Endothelial cell of umbilical vein (primary cell): ENCODE data around the gene CD300LG. TPM values are rescaled to one million over a fixed set of nuclear protein-coding genes. Genes with fewer than 3 reads are reported as not detected.

Source experiments
- BruUV-seq: library from RNA; stranded (reverse); fragments of 400-500 nt; replicated peaks from 2 replicates; lab custom pipeline; 2021; lab: Mats Ljungman, UMichigan
- CTCF ChIA-PET: fragments of 300-600, 350-600 bp; sonication (Branson Sonifier 250); formaldehyde crosslinking; loops from one replicate; lab custom pipeline; 2021; ENCODE audit warnings: antibody characterized with exemption, inconsistent platforms; lab: Charles Lee
- POLR2A ChIA-PET: fragments of 300-600, 350-600 bp; sonication (Branson Sonifier 250); formaldehyde crosslinking; loops from one replicate; lab custom pipeline; 2021; ENCODE audit warnings: antibody characterized with exemption, inconsistent platforms; lab: Charles Lee
- DNase-seq: peaks from one replicate; pipeline ENCODE4 v3.0.0-alpha.2; 2011; ENCODE audit warnings: low read depth, low spot score
- FAIRE-seq: peaks from 2 replicates; lab custom pipeline; 2011; peaks lifted over from hg19 to GRCh38; lab: Jason Lieb, UNC
- H2AFZ ChIP-seq: 2 replicates; pipeline ENCODE4 v1.6.0; 2012; ENCODE audit warnings: low read depth, low read length, control low read depth, inconsistent platforms
- H3K27ac ChIP-seq: 2 replicates; pipeline ENCODE4 v1.5.1; 2011; ENCODE audit warnings: low read depth, mild to moderate bottlenecking, control low read depth, low read length, moderate library complexity; ENCODE audit not compliant: insufficient read depth
- H3K27me3 ChIP-seq, 2 experiments: 2 replicates each; pipeline versions ENCODE4 v1.6.0 to v1.6.1; 2011; ENCODE audit warnings: low read length in 2 of 2, mixed read lengths in 1 of 2; ENCODE audit not compliant: control insufficient read depth in 2 of 2, insufficient read depth in 2 of 2
- H3K36me3 ChIP-seq, 2 experiments: 2 replicates in 1 of 2; 3 replicates in 1 of 2; pipeline ENCODE4 v1.5.1; 2011; ENCODE audit warnings: low read length in 2 of 2, mild to moderate bottlenecking in 1 of 2, moderate library complexity in 1 of 2; ENCODE audit not compliant: control insufficient read depth in 2 of 2, insufficient read depth in 2 of 2; ENCODE audit errors: extremely low read depth in 1 of 2
- H3K4me1 ChIP-seq: 3 replicates; pipeline ENCODE4 v1.5.1; 2011; ENCODE audit warnings: mild to moderate bottlenecking, low read length; ENCODE audit not compliant: control insufficient read depth, insufficient read depth; ENCODE audit errors: extremely low read depth
- H3K4me2 ChIP-seq: 2 replicates; pipeline ENCODE4 v1.6.1; 2011; ENCODE audit warnings: low read length, control low read depth, mixed read lengths; ENCODE audit not compliant: insufficient read depth
- H3K4me3 ChIP-seq, 3 experiments: fragments of 200-600 bp in 1 of 3; sonication (generic), shearing (Covaris generic) in 1 of 3; replicated peaks in 1 of 3; 2 replicates each; pipeline ENCODE4 v1.5.1; 2011 to 2016; ENCODE audit warnings: control low read depth in 3 of 3, low read length in 3 of 3, mild to moderate bottlenecking in 2 of 3, inconsistent platforms in 1 of 3, low read depth in 1 of 3, moderate library complexity in 1 of 3; ENCODE audit not compliant: insufficient read depth in 1 of 3
- H3K79me2 ChIP-seq: 2 replicates; pipeline ENCODE4 v1.6.0; 2012; ENCODE audit warnings: low read length, inconsistent platforms; ENCODE audit not compliant: control insufficient read depth, insufficient read depth
- H3K9ac ChIP-seq: replicated peaks from 2 replicates; pipeline ENCODE3; 2011; ENCODE audit warnings: low read length, control low read depth; ENCODE audit not compliant: insufficient read depth; ENCODE audit errors: extremely low read depth
- H3K9me1 ChIP-seq: replicated peaks from 3 replicates; pipeline ENCODE4 v1.6.0; 2011; ENCODE audit warnings: mild to moderate bottlenecking, low read length; ENCODE audit not compliant: control insufficient read depth, insufficient read depth; ENCODE audit errors: extremely low read depth
- H3K9me3 ChIP-seq: replicated peaks from 2 replicates; pipeline ENCODE4 v1.5.1; 2012; ENCODE audit warnings: low read length, inconsistent platforms; ENCODE audit not compliant: control insufficient read depth, insufficient read depth
- H4K20me1 ChIP-seq: replicated peaks from 2 replicates; pipeline ENCODE3; 2011; ENCODE audit warnings: mild to moderate bottlenecking, low read length; ENCODE audit not compliant: control insufficient read depth, insufficient read depth; ENCODE audit errors: extremely low read depth
- EZH2 ChIP-seq: IDR thresholded peaks from 2 replicates; pipeline ENCODE4 v1.6.1; 2012; ENCODE audit warnings: borderline replicate concordance, low read depth, mild to moderate bottlenecking, moderate library complexity, low read length, inconsistent platforms; ENCODE audit not compliant: severe bottlenecking
- FOS ChIP-seq: IDR thresholded peaks from 2 replicates; pipeline ENCODE4 v1.6.1; 2011; ENCODE audit warnings: mild to moderate bottlenecking, low read length, moderate library complexity, borderline replicate concordance; ENCODE audit not compliant: insufficient read depth
- GATA2 ChIP-seq: IDR thresholded peaks from 2 replicates; pipeline ENCODE4 v1.7.0; 2011; ENCODE audit warnings: low read depth, mild to moderate bottlenecking, moderate library complexity, mixed read lengths, low read length; ENCODE audit not compliant: insufficient read length, insufficient read depth
- JUN ChIP-seq: IDR thresholded peaks from 2 replicates; pipeline ENCODE4 v1.6.1; 2011; ENCODE audit warnings: borderline replicate concordance, low read depth; ENCODE audit not compliant: insufficient read length, insufficient read depth
- POLR2A ChIP-seq: IDR thresholded peaks from 2 replicates; pipeline ENCODE4 v1.6.1; 2012; ENCODE audit warnings: low read depth, mild to moderate bottlenecking, control low read depth, low read length
- POLR2AphosphoS5 ChIP-seq: IDR thresholded peaks from 2 replicates; pipeline ENCODE4 v1.6.1; 2012; ENCODE audit warnings: low read depth, mild to moderate bottlenecking, control low read depth, low read length, moderate library complexity; ENCODE audit not compliant: insufficient read depth
- dilution Hi-C: fragments of 300-500 bp; cut with MboI; formaldehyde crosslinking; loops from one replicate; pipeline ENCODE4 v1.15.0; 2019; ENCODE audit warnings: low sequenced_read_pairs; ENCODE audit not compliant: extremely low pct_ligation_motif_present
- intact Hi-C: fragments of 100-400 bp; cut with micrococcal nuclease; formaldehyde crosslinking; loops from one replicate; pipeline ENCODE4 v1.10.0; 2022
- polyA plus RNA-seq, 4 experiments: library from polyadenylated mRNA; depleted of rRNA in 3 of 4; stranded (reverse) in 3 of 4; unstranded in 1 of 4; fragments of >200 nt; gene quantifications; 2 replicates each; pipeline versions ENCODE4 v1.2.1 to v1.2.3, GENCODE V29; 2011 to 2012; ENCODE audit warnings: missing spikeins in 1 of 4
- total RNA-seq: library from RNA; stranded (reverse); gene quantifications from 2 replicates; pipeline ENCODE4 v1.2.3, GENCODE V29; 2021
- TF ChIP-seq, protein P1 (sequence below): IDR thresholded peaks from 2 replicates; pipeline ENCODE4 v1.6.1; 2011; ENCODE audit not compliant: insufficient read depth, insufficient read length
- TF ChIP-seq, protein P2 (sequence below), 2 donors: IDR thresholded peaks; 1 replicate in 1 of 2; 2 replicates in 1 of 2; pipeline ENCODE4 v1.5.1; 2011; ENCODE audit warnings: low read length in 2 of 2, mild to moderate bottlenecking in 2 of 2, moderate library complexity in 2 of 2, control low read depth in 1 of 2, inconsistent platforms in 1 of 2, low read depth in 1 of 2; ENCODE audit not compliant: insufficient read depth in 1 of 2; ENCODE audit errors: extremely low read depth in 1 of 2

The CD300LG gene
- total and polyA plus RNA-seq, 2 donors (not counting 3 experiments of a cell fraction or from before 2014, with no cell fraction given) = not detected

DNA sequence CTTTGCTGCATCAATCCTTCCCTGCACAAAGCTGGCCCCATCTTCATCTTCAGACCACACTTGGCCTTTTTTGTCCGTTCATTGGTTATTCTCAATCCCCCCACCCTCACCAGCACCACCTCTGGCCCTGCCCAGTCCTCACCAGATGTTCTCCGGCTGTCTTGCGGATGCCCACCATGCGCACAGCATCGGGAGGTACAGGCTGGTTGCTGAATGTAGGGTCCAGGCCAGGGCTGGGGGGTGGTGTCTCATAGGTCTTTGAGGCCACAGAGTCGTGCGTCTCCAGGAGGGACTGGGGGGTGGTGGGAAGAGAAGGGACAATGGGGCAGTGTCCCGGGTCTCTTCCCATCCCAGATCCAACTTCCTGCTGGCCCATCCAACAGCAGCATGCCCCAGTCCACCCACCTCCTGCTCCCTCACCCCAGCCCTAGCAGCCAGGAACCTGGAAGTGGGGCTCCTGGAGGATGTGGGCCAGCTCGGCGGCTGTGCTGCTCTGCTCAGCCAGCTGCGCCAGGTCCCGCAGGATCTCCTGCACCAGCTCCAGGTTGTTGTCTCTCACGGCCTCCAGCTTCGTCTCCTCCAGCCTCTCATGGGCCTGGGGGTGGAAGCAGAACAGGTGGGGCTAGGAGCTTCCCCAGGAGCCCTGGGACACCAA lies 35.9 kb downstream of the CD300LG start:
- FAIRE-seq = no peak
- no peak overlapping the region for H3K4me2 ChIP-seq
- no peak overlapping the region for H3K4me3 ChIP-seq
- H3K27ac ChIP-seq = no peak overlapping the region
- dilution Hi-C loops (no loop called here), intact Hi-C loops (no loop called here)
- no peaks in the 10 kb centered on the region for H3K9me1 ChIP-seq
- ChIA-PET POLR2A (no interaction called here), CTCF (interaction anchor here (1.2 to 1.4 kb wide), 2 partner anchors 27 to 37 kb away, joined by 4 read pairs; no protein-coding TSS in a partner anchor)
- BruUV-seq = no TSS peak
- no peak overlapping the region for H2AFZ ChIP-seq
- H4K20me1 ChIP-seq = no peaks in the 10 kb centered on the region
- H3K27me3 ChIP-seq = peaks cover under 1 to 3% of the 10 kb centered on the region in 2 experiments
- no peak overlapping the region for H3K9ac ChIP-seq
- H3K4me1 ChIP-seq = no peaks in the 10 kb centered on the region
- no peak for DNase-seq
- no peaks in the 10 kb centered on the region for H3K36me3 ChIP-seq
- TF ChIP-seq, protein P1, sequence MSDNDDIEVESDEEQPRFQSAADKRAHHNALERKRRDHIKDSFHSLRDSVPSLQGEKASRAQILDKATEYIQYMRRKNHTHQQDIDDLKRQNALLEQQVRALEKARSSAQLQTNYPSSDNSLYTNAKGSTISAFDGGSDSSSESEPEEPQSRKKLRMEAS = no peak
- TF ChIP-seq FOS (no peak), POLR2AphosphoS5 (no peak), POLR2A (no peak), EZH2 (no peak), GATA2 (no peak), JUN (no peak)
- TF ChIP-seq, protein P2, sequence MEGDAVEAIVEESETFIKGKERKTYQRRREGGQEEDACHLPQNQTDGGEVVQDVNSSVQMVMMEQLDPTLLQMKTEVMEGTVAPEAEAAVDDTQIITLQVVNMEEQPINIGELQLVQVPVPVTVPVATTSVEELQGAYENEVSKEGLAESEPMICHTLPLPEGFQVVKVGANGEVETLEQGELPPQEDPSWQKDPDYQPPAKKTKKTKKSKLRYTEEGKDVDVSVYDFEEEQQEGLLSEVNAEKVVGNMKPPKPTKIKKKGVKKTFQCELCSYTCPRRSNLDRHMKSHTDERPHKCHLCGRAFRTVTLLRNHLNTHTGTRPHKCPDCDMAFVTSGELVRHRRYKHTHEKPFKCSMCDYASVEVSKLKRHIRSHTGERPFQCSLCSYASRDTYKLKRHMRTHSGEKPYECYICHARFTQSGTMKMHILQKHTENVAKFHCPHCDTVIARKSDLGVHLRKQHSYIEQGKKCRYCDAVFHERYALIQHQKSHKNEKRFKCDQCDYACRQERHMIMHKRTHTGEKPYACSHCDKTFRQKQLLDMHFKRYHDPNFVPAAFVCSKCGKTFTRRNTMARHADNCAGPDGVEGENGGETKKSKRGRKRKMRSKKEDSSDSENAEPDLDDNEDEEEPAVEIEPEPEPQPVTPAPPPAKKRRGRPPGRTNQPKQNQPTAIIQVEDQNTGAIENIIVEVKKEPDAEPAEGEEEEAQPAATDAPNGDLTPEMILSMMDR (IDR thresholded peaks at IDR 0.05; ENCODE audit: extremely low read depth in 1 of 2, insufficient read depth in 1 of 2, low read depth in 1 of 2, low read length in 2 of 2) = no peak
- H3K79me2 ChIP-seq = no peaks in the 10 kb centered on the region
- H3K9me3 ChIP-seq = no peaks in the 10 kb centered on the region
